ENCODE results near the gene TXNRD3.

Gene TXNRD3

GRCh38 chr3:126665959-126666657 is 11.2 kb upstream of the TXNRD3 start:
- FAIRE-seq (no peak), DNase-seq (ENCODE audit: insufficient read length, low spot score) (no peak)

DNA sequence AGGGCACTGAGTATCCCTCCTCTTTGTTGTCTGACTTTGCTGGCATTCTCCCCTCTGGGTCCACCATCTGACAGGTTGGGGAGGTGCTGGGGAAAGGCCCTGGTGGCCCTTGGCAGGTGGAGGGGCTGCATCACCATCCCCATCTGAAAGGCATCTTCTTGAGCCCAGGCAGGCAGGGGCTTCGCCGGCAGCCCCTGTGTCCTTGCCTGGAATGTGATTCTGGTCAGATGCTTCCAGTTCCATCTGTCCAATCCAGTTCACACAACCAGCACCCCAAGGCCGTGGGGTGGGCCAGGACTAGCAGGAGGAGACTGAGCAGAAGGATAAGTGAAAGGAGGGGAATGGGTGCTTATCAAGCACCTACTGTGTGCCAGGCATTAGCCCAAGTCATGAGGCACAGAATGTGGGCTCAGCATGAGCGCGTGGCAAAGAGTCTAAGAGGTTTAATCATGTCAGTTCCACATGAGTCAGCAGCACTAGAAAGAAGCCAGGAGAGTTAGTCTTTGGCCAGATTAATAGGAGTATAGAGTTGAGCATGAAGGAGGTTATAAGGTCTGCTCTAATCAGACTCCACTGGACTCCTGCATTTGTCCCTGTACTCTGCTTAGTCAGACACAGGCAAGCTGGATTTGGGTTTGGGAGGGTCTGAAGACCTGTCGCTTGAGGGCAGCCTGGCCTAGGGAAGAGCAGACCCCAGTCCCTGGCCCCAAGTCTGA is 10.5 kb upstream of the TXNRD3 start:
- no peak for TF ChIP-seq POLR2A (IDR thresholded peaks at IDR 0.05; ENCODE audit: low read depth, low read length)
- FAIRE-seq = no peak
- DNase-seq (ENCODE audit: insufficient read length, low spot score) = no peak

More at GRCh38 chr3:126665959-126666657, 11.2 kb upstream of the TXNRD3 start:
- TF ChIP-seq POLR2A (IDR thresholded peaks at IDR 0.05; ENCODE audit: low read depth, low read length) = no peak

DNA sequence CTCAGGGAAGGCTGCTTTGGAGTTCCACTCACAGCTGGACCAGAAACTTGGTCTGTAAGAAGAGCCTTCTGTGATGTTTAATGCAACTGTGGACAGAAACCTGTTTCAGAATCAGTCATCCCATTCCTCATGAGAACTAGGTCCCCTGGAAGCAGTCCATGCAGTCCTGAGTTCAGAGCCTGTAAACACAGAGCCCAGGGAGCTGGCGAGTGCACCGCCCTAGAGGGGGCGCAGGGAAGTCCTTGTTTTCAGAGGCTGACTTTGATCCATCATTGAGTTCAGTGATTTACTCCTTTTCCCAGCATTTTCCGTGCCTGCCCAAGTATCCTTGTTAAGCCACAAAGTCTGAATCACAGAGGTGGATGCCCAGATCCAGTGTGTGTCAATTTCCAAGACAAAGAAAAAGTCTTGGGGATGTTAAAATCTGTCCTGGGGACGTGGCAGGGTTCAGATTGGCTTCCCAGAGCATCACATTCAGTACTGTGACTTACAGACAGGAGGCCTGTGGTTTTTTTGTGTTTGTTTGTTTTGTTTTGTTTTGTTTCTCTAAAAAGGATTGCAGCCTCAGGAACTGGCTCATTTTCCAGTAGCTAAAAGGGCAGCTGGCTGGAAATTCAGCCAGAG is 9.8 kb upstream of the TXNRD3 start:
- no peak for TF ChIP-seq POLR2A (IDR thresholded peaks at IDR 0.05; ENCODE audit: low read depth, low read length)
- FAIRE-seq = no peak
- no peak for DNase-seq (ENCODE audit: insufficient read length, low spot score)

DNA sequence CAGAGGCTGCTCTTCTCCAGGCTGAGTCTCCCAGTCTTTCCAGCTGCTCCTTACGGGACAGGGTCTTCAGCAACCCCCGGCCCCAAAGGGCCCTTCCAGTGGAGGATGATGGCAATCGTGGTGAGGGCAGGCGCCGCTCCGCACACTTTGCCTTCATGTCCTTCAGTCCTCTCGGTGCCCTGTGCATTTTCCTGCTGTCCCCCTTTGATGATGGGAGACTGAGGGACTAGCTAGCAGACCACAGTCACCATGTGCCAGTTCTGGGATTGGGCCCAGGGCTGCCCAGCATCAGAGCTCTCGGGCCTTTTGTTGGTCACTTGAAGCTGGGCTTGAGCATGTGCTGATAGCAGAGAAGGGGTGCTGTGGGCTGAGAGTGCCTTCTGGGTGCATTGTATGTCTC is 8.8 kb upstream of the TXNRD3 start:
- no peak for DNase-seq (ENCODE audit: insufficient read length, low spot score)
- no peak for FAIRE-seq
- no peak for TF ChIP-seq POLR2A (IDR thresholded peaks at IDR 0.05; ENCODE audit: low read depth, low read length)

DNA sequence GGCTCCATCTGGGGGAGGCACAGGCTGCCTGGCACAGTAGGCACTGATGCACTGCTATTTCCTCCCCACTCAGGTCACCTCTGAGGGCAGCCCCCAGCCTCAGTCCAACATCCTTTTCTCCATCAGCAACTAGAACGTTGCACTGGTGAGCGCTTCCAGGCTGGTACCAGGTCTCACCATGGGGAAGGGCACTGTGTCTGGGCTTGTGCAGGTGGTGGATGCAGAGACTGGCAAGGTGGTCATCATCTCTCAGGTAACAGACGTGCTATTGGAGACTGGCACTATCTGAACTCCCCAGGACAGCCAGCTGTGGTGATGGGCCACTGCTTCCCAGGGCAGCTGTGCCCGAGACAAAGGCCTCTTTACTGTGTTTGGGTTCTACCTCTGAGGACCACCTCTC is 8.3 kb upstream of the TXNRD3 start:
- no peak for TF ChIP-seq POLR2A (IDR thresholded peaks at IDR 0.05; ENCODE audit: low read depth, low read length)
- DNase-seq (ENCODE audit: insufficient read length, low spot score) (no peak), FAIRE-seq (no peak)

DNA sequence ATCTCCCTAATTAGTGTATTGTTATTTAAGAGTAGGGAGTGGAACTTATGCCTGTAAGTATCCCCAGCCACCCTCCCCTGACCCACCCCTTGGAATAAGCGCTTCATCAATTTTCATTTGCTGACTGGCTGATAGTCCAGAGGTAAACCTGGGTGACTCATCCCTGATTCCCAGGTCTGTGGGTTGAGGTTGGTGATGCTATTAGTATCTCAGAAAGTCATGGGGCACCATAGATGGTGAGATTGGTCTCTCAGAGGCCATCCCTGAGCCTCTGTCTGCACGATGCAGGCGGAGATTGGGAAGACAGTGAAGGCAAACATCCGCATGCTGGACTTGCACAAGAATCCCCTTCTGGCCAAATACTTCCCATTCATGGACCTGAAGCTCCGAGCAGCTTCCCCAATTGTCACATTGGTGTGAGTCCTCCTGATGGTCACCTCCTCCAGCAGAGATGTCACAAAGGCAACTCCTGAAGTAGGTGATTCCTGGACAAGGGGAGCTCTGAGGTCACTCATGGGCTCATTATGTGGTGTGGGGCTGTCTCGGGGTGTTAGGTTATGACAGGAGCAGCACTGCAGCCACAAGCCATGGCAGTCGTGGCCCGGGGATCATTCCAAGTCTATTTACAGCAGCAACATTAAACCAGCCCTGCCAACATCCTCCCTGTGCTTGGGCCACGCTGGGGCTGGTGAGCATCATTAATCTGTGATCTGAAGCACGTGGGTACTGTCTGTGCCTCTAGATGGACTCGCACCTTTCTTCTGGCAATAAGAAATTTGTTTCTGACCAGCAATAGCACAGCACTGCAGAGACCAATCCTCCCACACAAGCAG is 6.8 kb upstream of the TXNRD3 start:
- DNase-seq (ENCODE audit: insufficient read length, low spot score) (no peak), FAIRE-seq (no peak)
- no peak for TF ChIP-seq POLR2A (IDR thresholded peaks at IDR 0.05; ENCODE audit: low read depth, low read length)

GRCh38 chr3:126659915-126660886 is 5.3 kb upstream of the TXNRD3 start:
- peak; percentile 26 for DNase-seq (ENCODE audit: insufficient read length, low spot score)
- no peak for FAIRE-seq

GRCh38 chr3:126658584-126658983 is 3.7 kb upstream of the TXNRD3 start:
- DNase-seq (ENCODE audit: insufficient read length, low spot score) = no peak
- no peak for TF ChIP-seq POLR2A (IDR thresholded peaks at IDR 0.05; ENCODE audit: low read depth, low read length)
- no peak for FAIRE-seq

More at GRCh38 chr3:126659915-126660886, 5.3 kb upstream of the TXNRD3 start:
- no peak for TF ChIP-seq POLR2A (IDR thresholded peaks at IDR 0.05; ENCODE audit: low read depth, low read length)

DNA sequence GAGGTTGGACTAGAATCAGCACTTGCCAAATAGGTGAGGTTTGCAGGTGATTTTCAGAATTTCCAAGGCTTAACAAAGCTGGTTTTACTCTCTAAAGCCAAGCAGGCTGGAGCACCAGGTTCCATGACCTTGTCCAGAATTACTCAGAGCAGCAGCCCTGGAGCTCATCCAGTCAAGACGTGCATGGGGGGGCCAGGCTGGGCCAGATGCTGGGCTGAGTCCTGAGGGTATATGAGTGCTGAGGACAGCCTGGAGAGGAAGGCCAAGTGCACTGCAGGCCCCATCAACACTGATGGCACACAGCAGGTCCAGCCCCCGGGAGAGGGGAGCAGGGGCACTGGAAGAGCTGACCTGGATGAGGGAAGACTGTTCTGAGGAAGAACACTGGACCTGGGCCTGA is 3.0 kb upstream of the TXNRD3 start:
- DNase-seq (ENCODE audit: insufficient read length, low spot score) = no peak
- no peak for FAIRE-seq
- TF ChIP-seq POLR2A (IDR thresholded peaks at IDR 0.05; ENCODE audit: low read depth, low read length) = no peak

GRCh38 chr3:126656371-126657134 is 1.6 kb upstream of the TXNRD3 start:
- TF ChIP-seq POLR2A (IDR thresholded peaks at IDR 0.05; ENCODE audit: low read depth, low read length) = no peak
- DNase-seq (ENCODE audit: insufficient read length, low spot score) (no peak), FAIRE-seq (no peak)

- no peak for DNase-seq (ENCODE audit: insufficient read length, low spot score)
- no peak for TF ChIP-seq POLR2A (IDR thresholded peaks at IDR 0.05; ENCODE audit: low read depth, low read length)
- no peak for FAIRE-seq
Observed at GRCh38 chr3:126655887-126656286, 963 bp upstream of the TXNRD3 start.

DNA sequence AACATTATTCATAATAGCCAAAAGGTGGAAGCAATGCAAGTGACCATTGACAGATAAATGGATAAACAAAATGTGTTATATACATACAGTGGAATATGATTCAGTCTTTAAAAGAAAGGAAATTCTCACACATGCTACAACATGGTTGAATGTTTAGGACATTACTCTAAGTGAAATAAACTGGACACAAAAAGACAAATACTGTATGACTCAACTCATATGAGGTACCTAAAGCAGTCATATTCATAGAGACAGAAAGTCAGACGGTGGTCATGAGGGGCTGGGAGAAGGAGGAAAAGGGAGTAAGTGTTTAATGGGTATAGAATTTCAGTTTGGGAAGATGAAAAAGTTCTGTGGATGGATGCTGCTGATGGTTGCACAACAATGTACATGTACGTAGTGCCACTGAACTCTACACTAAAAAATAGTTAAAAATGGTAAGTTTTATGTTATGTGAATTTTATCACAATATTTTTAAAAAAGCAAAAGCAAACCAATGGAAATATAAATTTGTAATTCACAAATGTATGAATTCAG is 5.3 kb downstream of the TXNRD3 start:
- no peak for DNase-seq (ENCODE audit: insufficient read length, low spot score)
- FAIRE-seq = peak; percentile 78
- no peak for TF ChIP-seq POLR2A (IDR thresholded peaks at IDR 0.05; ENCODE audit: low read depth, low read length)

Data from H54 (cell line).